NB4 (cell line): ENCODE measurements around the gene MT2A.
"Not testable (repeated sequence)": the region's sequence is repeated elsewhere in the genome, so short reads cannot be mapped to it uniquely, and the experiment has no call there.

Experiments
- DNase-seq: peaks from one replicate; pipeline ENCODE4 v3.0.0; 2010; ENCODE audit warnings: low read depth
- H3K4me3 ChIP-seq: one replicate; pipeline ENCODE4 v1.5.1; 2011; ENCODE audit warnings: mild to moderate bottlenecking, low read depth, low read length, moderate library complexity
- MYC ChIP-seq: IDR thresholded peaks from 2 replicates; pipeline ENCODE4 v1.6.1; 2011; ENCODE audit warnings: low read depth, low read length
- POLR2A ChIP-seq: IDR thresholded peaks from 2 replicates; pipeline ENCODE4 v1.6.1; 2011; ENCODE audit warnings: mild to moderate bottlenecking; ENCODE audit not compliant: insufficient read length; ENCODE audit errors: extremely low read depth
- TF ChIP-seq, protein P1 (sequence below): IDR thresholded peaks from one replicate; pipeline ENCODE4 v1.5.1; 2012; ENCODE audit warnings: low read depth, low read length
- TF ChIP-seq, protein P2 (sequence below): IDR thresholded peaks from 2 replicates; pipeline ENCODE4 v1.6.1; 2011; ENCODE audit warnings: low read depth, low read length

MT2A gene

DNA sequence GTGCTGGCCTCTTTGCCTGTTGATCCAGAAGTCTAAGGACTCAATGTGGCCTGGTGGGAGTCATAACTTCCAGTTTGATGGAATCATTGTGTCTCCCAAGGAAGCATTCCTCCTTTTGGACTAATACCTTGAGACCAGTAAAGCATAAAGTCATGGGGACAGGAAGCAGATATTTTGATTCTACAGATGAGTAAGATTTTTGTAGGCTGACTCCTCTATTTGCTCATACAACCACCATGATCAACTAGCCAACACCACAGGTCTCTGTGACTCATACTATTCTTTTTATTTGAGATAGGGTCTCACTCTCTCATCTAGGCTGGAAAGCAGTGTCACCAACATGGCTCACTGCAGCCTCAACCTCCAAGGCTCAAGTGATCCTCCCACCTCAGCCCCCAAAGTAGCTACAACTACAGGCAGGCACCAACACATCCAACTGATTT lies 6.2 kb downstream of the MT2A start:
- DNase-seq, result no peak
- TF ChIP-seq POLR2A (no peak), MYC (no peak)
- H3K4me3 ChIP-seq, result no peak overlapping the region

DNA sequence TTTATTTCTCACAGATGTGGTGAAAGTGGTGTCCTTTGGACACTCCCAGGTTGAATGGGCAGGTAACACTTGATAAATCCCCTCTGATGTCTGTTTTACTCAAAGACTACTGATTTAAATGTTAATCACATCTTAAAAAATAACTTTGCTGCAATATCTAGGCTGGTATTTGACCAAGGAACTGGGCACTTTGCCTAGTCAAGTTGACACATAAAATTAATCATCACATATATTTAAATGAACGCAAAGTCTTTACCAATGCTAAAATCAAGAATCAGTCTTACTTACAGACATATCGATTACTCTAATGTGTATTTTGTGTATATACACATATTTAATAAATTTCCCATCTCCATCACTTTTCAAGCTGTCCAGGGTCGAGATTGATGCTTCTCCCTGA lies 7.0 kb downstream of the MT2A start:
- TF ChIP-seq POLR2A (no peak), MYC (no peak)
- TF ChIP-seq, protein P1, sequence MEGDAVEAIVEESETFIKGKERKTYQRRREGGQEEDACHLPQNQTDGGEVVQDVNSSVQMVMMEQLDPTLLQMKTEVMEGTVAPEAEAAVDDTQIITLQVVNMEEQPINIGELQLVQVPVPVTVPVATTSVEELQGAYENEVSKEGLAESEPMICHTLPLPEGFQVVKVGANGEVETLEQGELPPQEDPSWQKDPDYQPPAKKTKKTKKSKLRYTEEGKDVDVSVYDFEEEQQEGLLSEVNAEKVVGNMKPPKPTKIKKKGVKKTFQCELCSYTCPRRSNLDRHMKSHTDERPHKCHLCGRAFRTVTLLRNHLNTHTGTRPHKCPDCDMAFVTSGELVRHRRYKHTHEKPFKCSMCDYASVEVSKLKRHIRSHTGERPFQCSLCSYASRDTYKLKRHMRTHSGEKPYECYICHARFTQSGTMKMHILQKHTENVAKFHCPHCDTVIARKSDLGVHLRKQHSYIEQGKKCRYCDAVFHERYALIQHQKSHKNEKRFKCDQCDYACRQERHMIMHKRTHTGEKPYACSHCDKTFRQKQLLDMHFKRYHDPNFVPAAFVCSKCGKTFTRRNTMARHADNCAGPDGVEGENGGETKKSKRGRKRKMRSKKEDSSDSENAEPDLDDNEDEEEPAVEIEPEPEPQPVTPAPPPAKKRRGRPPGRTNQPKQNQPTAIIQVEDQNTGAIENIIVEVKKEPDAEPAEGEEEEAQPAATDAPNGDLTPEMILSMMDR, result no peak
- TF ChIP-seq, protein P2, sequence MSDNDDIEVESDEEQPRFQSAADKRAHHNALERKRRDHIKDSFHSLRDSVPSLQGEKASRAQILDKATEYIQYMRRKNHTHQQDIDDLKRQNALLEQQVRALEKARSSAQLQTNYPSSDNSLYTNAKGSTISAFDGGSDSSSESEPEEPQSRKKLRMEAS, result no peak
- no peak for DNase-seq

DNA sequence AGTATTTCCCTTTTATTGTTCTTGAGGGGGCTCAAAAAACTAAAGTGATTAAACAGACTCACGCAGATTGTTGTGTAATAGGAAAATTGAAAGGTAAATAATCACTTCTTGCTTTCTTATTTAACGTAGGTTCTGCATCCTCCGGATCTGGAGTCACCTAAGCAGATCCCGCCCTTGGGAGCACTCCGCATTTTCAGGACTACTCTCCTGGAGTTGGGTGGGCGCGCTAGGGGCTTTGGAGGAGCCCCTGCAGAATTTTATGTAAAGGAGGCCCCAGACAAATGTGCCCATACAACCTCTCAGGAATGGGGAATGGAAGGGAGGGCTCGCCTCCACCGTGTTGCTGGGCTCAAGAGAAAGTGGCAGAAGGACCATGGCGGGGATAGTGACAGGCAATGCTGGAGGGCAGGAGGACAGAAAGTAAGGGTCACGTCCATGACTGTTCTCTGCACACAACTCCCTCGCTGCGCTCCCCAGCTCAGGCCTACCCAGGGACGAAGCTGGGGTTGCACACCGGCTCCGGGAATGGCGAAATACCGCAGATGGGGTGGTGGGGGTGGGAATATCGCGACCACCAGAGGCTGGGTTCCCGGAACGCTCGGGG lies 8.3 kb downstream of the MT2A start:
- TF ChIP-seq, protein P2, result no peak
- TF ChIP-seq POLR2A (no peak), MYC (no peak)
- TF ChIP-seq, protein P1, result no peak
- no peak for DNase-seq
- H3K4me3 ChIP-seq, result no peak overlapping the region

More for the DNA sequence above, 7.0 kb downstream of the MT2A start:
- no peak overlapping the region for H3K4me3 ChIP-seq

DNA sequence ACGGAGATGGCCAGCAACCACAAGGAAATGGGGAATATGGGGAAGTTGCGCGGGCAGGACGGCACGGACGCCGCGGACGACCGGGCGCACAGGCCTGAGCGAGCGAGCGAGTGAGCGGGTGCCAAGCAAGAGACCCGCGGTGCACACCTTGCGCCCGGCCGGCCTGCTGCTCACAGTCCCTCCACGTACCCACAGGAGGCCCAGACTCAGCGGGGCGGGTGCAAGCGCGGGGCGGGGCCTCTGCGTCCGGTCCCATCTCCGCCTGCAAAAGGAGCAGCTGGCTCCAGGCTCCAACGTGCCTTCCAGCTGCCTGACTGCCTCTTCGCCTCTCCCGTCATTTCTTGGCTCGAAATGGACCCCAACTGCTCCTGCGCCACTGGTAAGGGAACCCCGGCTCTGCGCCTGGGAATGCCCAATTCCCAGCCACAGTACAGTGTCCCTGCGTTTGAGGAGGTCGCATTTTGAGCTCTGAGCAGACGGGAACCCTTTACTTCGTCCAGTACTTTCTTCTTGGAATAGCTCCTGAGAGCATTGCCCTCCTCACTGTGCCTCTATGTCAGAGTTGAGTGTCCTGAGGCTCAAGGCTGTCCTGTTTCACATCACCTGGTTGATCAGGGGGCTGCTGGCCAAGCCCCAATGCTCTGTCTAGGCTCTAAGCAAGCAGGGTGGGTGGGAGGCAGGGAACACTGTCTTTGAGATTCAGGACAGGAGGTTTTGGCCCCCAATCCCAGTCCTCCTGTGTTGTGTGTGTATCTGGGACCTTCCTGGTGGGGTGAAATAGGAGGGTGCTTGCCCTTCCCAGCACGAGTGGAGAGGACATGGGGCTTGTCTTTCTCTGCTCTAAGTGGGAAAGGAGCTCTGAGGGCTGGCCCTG lies 9.1 kb downstream of the MT2A start:
- peak overlapping the region; percentile 28 for H3K4me3 ChIP-seq
- TF ChIP-seq, protein P2, result no peak
- TF ChIP-seq, protein P1, result no peak
- no peak for TF ChIP-seq POLR2A
- no peak for TF ChIP-seq MYC
- peak; percentile 69 for DNase-seq

DNA sequence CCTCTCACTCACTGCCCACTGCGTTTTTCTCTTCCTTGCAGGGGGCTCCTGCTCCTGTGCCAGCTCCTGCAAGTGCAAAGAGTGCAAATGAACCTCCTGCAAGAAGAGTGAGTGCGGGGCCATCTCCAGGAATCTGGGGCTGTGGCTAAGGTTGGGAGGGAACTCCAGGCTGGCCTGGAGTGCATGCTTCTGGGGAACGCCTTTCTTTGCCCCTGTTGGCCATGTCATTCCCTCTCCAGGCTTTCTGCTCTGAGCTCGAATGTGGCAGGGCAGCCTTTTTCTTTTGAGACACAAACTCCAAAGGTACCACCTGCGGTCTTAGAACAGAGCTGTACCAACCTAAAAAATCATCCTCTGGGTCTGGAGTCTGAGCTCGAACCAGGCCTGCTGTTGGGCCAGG lies 9.8 kb downstream of the MT2A start:
- no peak for DNase-seq
- no peak overlapping the region for H3K4me3 ChIP-seq
- TF ChIP-seq, protein P1, result no peak
- no peak for TF ChIP-seq MYC
- TF ChIP-seq, protein P2, result no peak
- TF ChIP-seq POLR2A, result no peak

DNA sequence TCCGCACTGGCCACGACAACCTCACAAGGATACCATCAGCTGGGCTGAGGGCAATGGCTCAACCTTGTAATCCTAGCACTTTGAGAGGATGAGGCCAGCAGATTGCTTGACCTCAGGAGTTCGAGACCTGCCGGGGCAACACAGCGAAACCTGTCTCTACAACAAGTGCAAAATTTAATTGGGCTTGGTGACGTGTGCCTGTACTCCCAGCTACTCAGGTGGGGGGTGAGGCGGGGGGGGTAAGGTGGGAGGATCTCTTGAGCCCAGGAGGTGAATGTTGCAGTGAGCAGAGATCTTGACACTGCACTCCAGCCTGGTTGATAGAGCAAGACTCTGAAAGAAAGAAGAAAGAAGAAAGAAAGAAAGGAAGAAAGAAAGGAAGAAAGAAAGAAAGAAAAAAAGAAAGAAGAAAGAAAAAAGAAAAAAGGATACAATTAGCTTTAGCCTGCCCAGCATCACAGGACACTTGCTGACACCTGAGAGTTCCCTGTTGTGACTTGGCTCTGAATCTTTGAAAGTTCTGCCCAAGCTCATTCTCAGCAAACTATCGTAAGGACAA lies 12.0 kb downstream of the MT2A start:
- DNase-seq, result no peak
- H3K4me3 ChIP-seq, result no peak overlapping the region
- TF ChIP-seq POLR2A (no peak), MYC (no peak)
- TF ChIP-seq, protein P1, result no peak
- TF ChIP-seq, protein P2, result no peak

DNA sequence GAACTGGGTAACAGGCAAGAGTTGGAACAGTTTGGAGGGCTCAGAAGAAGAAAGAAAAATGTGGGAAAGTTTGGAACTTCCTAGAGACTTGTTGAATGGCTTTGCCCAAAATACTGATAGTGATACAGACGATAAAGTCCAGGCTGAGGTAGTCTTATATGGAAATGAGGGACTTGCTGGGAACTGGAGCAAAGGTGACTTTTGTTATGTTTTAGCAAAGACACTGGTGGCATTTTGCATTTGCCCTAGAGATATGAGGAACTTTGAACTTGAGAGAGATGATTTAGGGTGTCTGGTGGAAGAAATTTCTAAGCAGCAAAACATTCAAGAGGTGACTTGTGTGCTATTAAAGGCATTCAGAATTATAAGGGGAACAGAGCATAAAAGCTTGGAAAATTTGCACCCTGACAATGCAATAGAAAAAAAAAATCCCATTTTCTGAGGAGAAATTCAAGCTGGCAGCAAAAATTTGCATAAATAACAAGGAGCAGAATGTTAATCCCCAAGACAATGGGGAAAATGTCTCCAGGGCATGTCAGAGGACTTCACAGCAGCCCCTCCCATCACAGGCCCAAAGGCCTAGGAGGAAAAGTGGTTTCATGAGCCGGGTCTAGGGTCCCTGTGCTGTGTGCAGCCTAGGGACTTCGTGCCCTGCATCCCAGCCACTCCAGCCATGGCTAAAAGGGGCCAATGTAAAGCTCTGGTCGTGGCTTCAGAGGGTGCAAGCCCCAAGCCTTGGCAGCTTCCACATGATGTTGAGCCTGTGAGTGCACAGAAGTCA lies 13.5 kb downstream of the MT2A start:
- H3K4me3 ChIP-seq, DNase-seq: not testable (repeated sequence)

DNA sequence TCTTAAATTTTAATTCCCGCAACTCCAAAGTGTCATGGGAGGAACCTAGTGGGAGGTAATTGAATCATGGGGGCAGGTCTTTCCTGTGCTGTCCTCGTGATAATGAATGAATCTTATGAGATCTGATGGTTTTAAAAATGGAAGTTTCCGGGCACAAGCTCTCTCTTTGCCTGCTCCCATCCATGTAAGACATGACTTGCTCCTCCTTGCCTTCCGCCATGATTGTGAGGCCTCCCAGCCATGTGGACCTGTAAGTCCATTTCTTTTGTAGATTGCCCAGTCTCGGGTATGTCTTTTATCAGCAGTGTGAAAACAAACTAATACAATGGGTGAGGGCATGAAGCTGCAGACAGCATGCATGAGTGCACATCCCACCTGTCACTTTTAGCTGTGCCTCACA lies 14.8 kb downstream of the MT2A start:
- DNase-seq, H3K4me3 ChIP-seq: not testable (repeated sequence)
